Peyer's patch (tissue), 4 donors: ENCODE results near the gene NSFL1C. TPM values are rescaled to one million over a fixed set of nuclear protein-coding genes. Genes with fewer than 3 reads are reported as not detected.

Experiments
- DNase-seq, 3 donors: peaks; one replicate each; pipeline ENCODE4 v3.0.0-alpha.2; 2017 to 2019
- H3K27ac ChIP-seq, 4 donors: fragments of 200-600 bp; sonication (generic); one replicate each; pipeline ENCODE4 v1.5.1; 2016 to 2019
- H3K27me3 ChIP-seq, 2 donors: fragments of 200-600 bp; sonication (generic); one replicate each; pipeline ENCODE4 v1.5.1; 2019
- H3K36me3 ChIP-seq, 3 donors: fragments of 200-600 bp; sonication (generic); one replicate each; pipeline ENCODE4 v1.5.1; 2016 to 2019
- H3K4me1 ChIP-seq, 4 donors: fragments of 200-600 bp; sonication (generic); one replicate each; pipeline ENCODE4 v1.5.1; 2016 to 2019
- H3K4me3 ChIP-seq, 4 donors: fragments of 200-600 bp; sonication (generic); 1 replicate in 3 of 4; 2 replicates in 1 of 4; pipeline ENCODE4 v1.5.1; 2016 to 2019; ENCODE audit warnings: mild to moderate bottlenecking in 1 of 4
- H3K9me3 ChIP-seq, 4 donors: fragments of 200-600 bp; sonication (generic); one replicate each; pipeline ENCODE4 v1.5.1; 2016 to 2019; ENCODE audit warnings: mild to moderate bottlenecking in 1 of 4
- POLR2A ChIP-seq, 2 donors: fragments of 450-650 bp; IDR thresholded peaks; one replicate each; pipeline ENCODE4 v1.5.1; 2017; ENCODE audit warnings: antibody characterized with exemption in 2 of 2, mild to moderate bottlenecking in 2 of 2, moderate library complexity in 2 of 2
- total RNA-seq, 4 donors: library from RNA; depleted of rRNA; stranded (reverse); fragments of >200 nt; gene quantifications; one replicate each; pipeline ENCODE4 v1.1.0, GENCODE V29; 2016
- TF ChIP-seq, protein P1 (sequence below), 6 experiments: fragments of 450-650 bp in 4 of 6; fragments of 200-600 bp in 2 of 6; sonication (generic) in 1 of 6; IDR thresholded peaks; one replicate each; pipeline ENCODE4 v1.5.1; 2017 to 2019; ENCODE audit warnings: antibody characterized with exemption in 6 of 6, mild to moderate bottlenecking in 3 of 6, moderate library complexity in 1 of 6

NSFL1C gene
- total RNA-seq, 4 donors from 2014 or later: 49.9 to 82.5 (median 59.8) TPM

DNA sequence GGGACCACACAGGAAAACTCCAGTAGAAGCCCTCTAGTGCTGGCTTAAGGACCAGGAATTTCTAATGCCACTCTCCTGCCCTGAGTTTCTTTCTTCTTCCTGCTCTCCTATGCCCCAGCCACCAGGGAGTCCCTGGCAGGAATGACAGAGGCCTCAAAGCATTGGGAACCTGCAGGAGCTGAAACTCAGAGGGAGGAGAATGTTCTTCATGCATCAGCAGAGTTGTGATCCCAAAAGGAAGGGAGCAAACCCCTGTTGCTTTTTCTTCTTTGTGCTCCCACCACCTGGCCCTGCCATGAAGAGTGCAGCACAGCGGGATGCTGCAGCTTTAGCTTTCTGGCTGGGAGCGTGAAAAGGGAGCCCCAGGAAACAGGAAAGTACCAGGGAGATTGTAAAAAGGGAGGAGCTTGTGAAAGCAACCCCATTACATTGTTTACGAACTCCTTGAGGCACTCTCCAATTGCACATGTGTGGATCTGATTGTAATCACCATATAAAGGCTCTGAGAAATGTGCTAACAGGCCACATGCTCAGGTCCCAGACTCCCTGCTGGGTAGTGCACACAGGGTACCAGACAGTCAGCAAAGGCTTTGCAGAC is 39.1 kb downstream of the NSFL1C start:
- Histone ChIP-seq H3K36me3 (no peaks in the 10 kb centered on the region), H3K27ac (no peak overlapping the region), H3K9me3 (no peaks in the 10 kb centered on the region), H3K4me1 (no peaks in the 10 kb centered on the region), H3K27me3 (no peaks in the 10 kb centered on the region), H3K4me3 (no peak overlapping the region)
- no peak for TF ChIP-seq POLR2A (IDR thresholded peaks at IDR 0.05)
- TF ChIP-seq, protein P1, sequence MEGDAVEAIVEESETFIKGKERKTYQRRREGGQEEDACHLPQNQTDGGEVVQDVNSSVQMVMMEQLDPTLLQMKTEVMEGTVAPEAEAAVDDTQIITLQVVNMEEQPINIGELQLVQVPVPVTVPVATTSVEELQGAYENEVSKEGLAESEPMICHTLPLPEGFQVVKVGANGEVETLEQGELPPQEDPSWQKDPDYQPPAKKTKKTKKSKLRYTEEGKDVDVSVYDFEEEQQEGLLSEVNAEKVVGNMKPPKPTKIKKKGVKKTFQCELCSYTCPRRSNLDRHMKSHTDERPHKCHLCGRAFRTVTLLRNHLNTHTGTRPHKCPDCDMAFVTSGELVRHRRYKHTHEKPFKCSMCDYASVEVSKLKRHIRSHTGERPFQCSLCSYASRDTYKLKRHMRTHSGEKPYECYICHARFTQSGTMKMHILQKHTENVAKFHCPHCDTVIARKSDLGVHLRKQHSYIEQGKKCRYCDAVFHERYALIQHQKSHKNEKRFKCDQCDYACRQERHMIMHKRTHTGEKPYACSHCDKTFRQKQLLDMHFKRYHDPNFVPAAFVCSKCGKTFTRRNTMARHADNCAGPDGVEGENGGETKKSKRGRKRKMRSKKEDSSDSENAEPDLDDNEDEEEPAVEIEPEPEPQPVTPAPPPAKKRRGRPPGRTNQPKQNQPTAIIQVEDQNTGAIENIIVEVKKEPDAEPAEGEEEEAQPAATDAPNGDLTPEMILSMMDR (IDR thresholded peaks at IDR 0.05): no peak
- DNase-seq: no peak

DNA sequence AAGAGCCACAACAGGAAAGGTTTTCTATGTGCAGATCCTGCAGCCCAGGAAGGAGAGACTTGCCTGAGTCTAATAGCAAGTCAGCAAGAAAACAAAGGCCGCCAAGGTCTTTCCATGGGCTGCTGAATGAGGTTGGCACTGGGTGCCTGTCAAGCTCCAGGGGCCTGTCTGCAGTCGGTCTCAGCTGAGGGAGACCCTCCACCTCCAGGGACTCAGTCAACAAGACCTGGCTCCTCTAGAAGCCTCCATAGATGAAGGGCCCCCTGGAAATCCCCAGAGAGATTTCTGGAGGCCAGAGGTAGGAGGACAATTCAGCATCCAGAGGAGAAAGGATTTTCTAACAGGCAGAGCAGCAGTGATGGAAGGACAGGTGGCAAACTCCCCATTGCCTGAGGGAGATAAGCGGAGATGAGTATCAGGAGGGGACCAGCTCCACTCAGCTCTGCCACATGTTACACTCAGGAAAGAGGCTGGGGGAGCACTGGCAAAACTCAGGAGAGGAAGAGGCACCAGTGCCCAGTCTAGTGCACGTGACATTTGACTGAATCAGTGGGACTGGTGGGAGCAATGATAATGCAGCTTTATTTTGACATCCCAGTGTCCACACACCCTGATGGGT is 40.3 kb downstream of the NSFL1C start:
- Histone ChIP-seq H3K9me3 (no peaks in the 10 kb centered on the region), H3K27me3 (no peaks in the 10 kb centered on the region), H3K4me3 (no peak overlapping the region), H3K4me1 (no peaks in the 10 kb centered on the region), H3K36me3 (no peaks in the 10 kb centered on the region), H3K27ac (no peak overlapping the region)
- no peak for DNase-seq
- no peak for TF ChIP-seq POLR2A (IDR thresholded peaks at IDR 0.05)
- TF ChIP-seq, protein P1 (IDR thresholded peaks at IDR 0.05): no peak

DNA sequence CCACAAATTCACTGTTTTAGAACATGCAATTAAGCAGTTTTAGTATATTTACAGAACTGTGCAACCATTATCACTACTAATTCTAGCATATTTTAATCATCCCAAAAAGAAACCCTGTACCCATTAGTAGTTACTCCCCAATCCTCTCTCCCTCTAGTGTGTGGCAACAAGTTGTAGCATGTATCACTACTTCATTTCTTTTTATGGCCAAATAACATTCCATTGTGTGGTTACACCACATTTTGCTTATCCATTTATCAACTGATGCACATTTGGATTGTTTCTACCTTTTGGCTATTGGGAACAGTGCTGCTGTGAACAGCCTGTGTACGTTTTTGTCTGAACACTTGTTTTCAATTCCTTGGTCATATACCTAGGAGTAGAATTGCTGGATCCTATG is 42.3 kb downstream of the NSFL1C start:
- Histone ChIP-seq H3K36me3 (no peaks in the 10 kb centered on the region), H3K4me1 (no peaks in the 10 kb centered on the region), H3K27me3 (no peaks in the 10 kb centered on the region), H3K9me3 (no peaks in the 10 kb centered on the region), H3K27ac (no peak overlapping the region), H3K4me3 (no peak overlapping the region)
- no peak for DNase-seq
- no peak for TF ChIP-seq POLR2A (IDR thresholded peaks at IDR 0.05)
- TF ChIP-seq, protein P1 (IDR thresholded peaks at IDR 0.05): no peak

DNA sequence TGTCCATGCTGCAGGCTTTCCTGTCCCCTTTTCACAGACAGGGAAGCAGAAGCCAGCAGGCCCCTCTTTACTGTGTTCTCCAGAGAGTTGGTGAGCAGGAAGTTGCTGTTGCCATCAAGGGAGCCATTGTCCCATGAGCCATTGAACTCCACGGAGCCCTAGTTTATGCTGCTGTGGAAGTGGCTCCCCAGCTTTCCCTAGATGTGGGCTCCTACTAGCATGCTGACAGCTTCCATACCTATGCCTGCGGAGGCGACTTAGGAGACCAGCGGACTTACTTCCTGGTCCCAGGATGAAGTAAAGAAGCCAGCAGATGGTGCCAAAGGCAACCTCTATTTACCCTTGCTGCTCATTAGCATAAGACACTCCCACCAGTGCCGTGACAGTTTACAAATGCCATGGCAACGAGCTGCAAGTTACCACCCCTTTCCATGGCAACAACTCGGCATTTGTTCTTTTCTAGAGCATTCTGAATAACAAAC is 43.0 kb downstream of the NSFL1C start:
- H3K4me3 ChIP-seq: no peak overlapping the region
- H3K9me3 ChIP-seq: peaks cover 0 to under 1% (median 0%) of the 10 kb centered on the region in 4 donors
- H3K36me3 ChIP-seq: no peaks in the 10 kb centered on the region
- no peaks in the 10 kb centered on the region for H3K4me1 ChIP-seq
- no peaks in the 10 kb centered on the region for H3K27me3 ChIP-seq
- DNase-seq: peak in 2 of 3 donors; percentile 67 to 81
- H3K27ac ChIP-seq: no peak overlapping the region
- TF ChIP-seq, protein P1 (IDR thresholded peaks at IDR 0.05): peak in 3 of 6 experiments; percentile 45 to 47 (median 46)
- TF ChIP-seq POLR2A (IDR thresholded peaks at IDR 0.05): no peak

DNA sequence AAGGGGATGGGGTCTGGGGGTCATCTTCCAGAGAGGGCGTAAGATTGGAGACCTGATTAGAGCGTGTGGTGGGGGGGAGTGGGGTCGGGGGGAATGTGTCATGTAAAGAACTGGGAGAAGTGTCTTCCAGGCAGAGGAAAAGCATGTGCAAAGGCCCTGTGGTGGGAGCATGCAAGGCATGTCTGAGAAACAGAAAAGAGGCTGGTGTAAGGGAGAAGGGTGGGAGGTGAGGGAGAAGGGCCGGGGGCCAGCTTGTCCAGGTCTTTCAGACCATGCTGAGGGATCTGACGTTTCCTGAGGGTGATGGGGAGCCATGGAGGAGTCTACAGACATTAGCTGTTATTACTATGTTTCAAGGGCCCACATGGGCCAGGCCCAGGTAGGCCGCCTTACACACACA is 43.4 kb downstream of the NSFL1C start:
- no peak for DNase-seq
- H3K36me3 ChIP-seq: no peaks in the 10 kb centered on the region
- H3K27me3 ChIP-seq: no peaks in the 10 kb centered on the region
- no peaks in the 10 kb centered on the region for H3K4me1 ChIP-seq
- peaks cover 0 to 6% (median 0%) of the 10 kb centered on the region in 4 donors for H3K9me3 ChIP-seq
- TF ChIP-seq POLR2A (IDR thresholded peaks at IDR 0.05): no peak
- TF ChIP-seq, protein P1 (IDR thresholded peaks at IDR 0.05): no peak
- no peak overlapping the region for H3K4me3 ChIP-seq
- no peak overlapping the region for H3K27ac ChIP-seq
